MV-4-11 (cell line): Measurements from ENCODE around the gene SLC2A6.

Experiments
- DNase-seq: peaks from one replicate; lab custom pipeline; 2025; lab: John Stamatoyannopoulos, UW

SLC2A6 gene

GRCh38 chr9:133477992-133478850 is 678 bp downstream of the SLC2A6 start:
- peak; percentile 56 for DNase-seq

DNA sequence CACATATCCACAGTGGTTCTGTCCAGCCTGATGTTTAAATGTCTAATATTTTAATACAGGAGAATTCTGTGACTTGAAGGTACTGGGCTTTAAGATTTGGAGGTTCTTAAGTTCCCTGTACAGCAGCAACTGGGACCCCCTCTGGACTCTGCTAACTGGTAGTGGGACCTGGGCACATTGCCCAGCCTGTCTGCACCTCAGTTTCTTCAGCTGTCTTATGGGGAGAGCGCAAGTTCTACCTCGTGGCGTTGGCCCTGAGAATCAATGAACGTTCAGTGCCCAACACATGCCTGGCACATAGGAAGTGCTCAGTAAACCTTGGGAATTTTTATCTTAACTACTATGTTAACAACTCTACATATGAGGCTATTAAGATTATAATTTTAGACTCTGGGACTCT is 1.4 kb downstream of the SLC2A6 start:
- no peak for DNase-seq

- DNase-seq = no peak
These were observed 2.0 kb downstream of the SLC2A6 start for GRCh38 chr9:133476941-133477340.

DNA sequence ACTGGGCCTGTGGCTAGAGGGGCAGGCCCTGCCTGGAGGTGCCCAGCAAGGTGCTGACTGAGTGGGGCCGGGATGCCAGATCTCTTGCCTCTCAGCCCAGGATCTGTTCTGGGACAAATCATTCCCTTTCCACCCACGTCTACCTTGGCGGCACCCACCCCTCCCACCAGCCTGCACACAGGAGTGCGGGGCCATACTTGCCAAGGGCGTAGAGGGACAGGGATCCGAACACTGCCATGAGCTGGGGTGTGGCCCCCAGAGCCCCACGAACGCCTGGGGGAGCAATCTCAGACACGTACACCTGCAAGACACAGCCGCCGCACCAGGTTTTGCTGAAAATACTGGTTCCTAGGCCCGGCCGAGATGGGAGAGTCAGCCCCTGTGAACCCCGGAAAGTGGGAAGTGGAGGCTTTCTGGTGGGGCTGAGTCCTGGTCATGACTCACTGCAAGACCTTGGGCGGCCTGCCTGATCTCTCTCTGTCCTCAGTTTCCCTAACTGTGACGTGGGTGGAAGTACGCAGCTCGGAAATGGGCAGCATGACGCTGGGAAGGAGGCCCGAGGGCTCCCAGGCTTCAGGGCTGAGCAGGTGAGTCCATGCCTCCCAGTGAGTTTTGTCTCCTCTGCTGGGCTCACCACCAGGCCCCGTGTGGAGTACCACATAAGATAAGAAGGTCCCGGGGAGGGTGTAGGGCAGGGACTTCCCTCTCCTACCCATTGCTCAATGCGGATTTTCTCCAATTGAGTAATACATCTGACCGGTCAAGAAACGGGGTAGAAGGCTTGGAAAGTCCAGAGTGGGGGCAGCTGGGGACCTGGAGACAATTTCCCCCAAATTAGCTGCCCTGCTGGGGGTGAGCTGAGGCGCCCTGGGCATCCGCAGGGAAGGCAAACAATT is 2.6 kb downstream of the SLC2A6 start:
- DNase-seq = peak; percentile 66

DNA sequence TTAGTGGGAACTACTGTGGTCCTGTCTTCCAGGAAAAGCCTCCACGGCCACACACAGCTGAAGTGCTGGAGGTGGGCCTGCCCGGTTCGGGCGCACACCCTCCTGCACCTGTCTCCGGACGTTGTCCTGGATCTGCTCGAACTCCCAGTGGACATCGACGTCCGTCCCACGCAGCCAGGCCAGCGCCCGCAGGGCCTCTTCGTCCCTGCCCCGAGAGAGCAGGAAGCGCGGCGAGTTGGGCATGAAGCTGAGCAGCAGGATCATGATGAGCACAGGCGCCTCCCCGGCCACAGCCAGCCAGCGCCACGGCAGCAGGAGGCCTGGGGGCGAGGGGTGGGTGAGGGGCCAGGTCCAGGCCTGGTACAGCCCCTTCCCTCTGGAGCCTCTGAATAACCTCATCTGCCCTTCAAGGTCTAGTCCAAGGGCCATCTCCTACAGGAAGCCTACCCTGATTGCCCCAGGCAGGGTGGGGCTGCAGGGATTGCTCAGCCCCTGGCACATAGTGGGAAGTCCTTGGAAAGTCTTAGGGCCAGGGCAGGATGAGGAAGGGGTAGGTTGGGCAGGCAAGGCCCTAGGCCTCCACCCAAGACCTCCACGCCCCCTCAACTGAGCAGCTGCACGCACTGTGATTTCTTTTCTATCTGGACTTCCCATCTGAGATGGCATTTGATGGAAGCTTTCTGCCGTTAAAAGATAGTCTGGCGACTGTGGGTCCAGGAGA is 3.4 kb downstream of the SLC2A6 start:
- no peak for DNase-seq

- no peak for DNase-seq
These were observed 4.0 kb downstream of the SLC2A6 start for GRCh38 chr9:133474853-133475252.

GRCh38 chr9:133474215-133474614 is 4.7 kb downstream of the SLC2A6 start:
- DNase-seq = peak; percentile 73

DNA sequence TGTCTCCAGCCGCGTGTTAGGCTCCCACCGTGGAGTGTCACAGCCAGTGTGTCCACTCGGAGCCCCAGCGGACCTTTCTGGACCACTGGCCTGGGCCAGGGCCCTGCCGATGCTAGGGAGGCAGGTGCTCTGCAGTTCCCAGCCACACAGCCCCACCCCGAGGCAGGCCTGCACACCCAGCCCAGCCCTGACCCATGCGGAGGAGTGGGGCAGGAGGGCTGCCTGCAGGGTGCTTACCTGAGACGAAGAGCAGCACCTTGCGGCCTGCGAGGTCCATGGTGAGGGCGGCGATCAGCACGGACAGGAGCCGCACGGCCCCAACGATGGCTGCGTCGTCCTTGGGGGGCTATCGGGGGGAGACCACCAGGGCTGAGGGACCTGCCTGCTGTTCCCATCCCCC is 5.2 kb downstream of the SLC2A6 start:
- no peak for DNase-seq

DNA sequence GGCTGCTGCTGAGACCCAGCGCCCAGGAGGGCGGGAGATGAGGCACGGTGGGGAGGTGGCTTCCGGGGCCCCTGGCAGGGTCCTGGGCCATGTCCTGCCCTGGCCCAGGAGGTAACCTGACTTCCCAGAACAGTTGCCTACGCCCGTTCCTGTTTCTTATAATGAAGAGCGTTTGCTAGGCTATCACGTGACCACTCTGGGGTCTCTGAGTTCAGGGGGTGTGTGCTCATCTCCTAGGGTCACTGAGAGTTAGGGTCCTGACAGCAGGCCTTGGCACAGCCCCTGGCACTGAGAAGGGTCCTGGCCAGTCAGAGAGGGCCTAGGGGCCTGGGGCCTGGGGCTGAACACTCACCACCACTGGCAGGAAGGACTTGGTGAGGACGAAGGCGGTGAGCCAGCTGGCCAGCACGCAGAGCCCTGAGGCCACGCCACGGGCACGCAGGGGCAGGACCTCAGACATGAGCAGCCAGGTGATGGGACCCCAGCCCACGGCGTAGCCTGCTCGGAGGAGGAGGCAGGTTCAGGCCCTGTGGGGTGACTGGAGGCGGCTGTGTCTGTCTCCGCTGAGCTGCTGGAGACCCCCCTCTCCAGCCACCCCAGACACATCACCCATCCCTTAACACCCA is 6.0 kb downstream of the SLC2A6 start:
- no peak for DNase-seq

DNA sequence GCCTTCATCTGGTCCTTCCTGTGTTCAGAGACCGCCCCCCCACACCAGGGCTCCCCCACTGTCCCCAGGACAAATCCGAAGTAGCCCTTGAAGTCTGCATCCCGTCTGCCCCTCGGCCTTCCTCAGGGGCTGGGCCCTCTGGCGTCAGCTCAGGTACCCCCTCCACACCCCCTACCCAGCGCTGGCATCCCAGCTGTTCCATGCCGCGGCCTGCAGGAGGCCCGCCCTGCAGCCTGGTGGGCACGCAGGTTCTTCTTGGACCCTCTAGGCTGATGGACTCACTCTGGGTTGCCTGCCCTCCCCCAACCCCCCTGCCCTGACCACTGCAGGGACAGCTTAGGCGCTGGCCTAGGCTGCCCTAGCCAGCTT is 6.6 kb downstream of the SLC2A6 start:
- no peak for DNase-seq

DNA sequence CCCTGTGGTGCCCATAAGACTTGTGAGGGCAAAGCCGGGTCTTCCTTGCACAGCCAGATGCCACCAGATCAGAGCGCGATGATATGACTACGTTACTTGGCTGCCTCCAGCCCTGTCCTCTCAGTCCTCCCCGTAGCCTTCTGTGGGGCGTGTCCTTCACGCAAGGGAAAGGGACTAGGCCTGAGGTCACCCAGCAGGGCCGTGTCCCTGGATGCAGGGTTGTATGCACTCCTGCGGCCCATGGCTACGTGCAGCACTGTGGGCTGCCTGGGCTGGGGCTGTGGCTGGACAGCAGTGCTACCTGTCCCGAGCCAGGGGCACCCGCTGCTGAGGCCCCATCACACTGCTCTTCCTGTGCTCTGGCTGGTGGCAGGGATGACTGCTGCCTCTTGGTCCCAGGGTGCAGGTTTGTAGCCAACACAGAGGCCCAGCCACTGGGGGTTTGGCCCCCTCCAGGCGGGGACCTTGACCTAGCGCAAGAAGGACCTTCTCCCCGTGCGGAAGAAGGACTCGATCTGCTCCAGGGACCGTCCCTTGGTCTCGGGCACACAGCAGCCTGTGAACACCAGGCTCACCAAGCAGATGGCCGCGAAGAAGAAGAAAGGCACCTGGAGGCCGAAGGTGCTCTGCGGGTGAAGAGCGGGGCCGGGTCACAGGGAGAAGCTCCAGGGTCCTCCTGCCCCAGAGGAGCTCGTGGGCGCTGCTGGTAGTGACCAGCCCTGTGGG is 7.2 kb downstream of the SLC2A6 start:
- no peak for DNase-seq

DNA sequence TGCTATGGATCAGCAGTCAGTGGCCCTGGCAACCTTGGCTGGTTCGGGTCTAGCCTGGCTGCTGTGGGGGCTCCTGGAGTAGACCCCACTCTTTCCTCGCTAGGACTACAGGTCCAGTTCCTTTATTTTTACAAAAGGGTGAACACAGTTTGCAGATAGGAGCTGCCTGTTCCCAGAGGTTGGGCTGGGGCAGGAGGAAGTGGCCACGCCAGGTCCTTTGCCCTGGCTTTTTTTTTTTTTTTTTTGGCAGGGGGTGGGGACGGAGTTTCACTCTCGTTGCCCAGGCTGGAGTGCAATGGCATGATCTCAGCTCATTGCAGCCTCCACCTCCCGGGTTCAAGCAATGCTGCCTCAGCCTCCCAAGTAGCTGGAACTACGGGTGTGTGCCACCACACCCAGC is 7.9 kb downstream of the SLC2A6 start:
- peak; percentile 44 for DNase-seq

- peak; percentile 51 for DNase-seq
These were observed 8.4 kb downstream of the SLC2A6 start for GRCh38 chr9:133470427-133470924.

- no peak for DNase-seq
These were observed 10.0 kb downstream of the SLC2A6 start for GRCh38 chr9:133468777-133469421.

DNA sequence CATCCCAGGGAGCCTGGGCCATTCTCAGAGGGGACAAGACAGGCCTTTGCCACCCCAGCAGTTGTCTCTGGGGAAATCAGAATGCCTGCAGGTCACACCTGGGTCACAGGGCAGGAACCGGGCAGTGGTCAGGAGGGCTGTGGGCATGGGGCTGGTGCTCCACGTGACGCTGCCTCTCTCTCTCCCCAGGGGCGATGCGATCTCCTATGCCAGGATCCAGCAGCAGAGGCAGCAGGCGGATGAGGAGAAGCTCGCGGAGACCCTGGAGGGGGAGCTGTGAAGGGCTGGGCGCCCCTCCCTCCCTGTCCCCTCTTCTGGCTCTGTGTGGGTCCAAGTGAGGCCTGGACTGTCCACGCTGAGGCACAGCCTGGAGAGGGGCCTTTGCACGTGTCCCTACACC is 10.5 kb downstream of the SLC2A6 start:
- DNase-seq = no peak

GRCh38 chr9:133467101-133467500 is 11.8 kb downstream of the SLC2A6 start:
- no peak for DNase-seq

- DNase-seq = no peak
These were observed 12.9 kb downstream of the SLC2A6 start for GRCh38 chr9:133465984-133466383.

GRCh38 chr9:133464638-133465037 is 14.3 kb downstream of the SLC2A6 start:
- DNase-seq = no peak

GRCh38 chr9:133463864-133464615 is 14.9 kb downstream of the SLC2A6 start:
- DNase-seq = no peak
